Rectal smooth muscle tissue (tissue), 1 donor: ENCODE measurements around the gene CAMSAP1.

Experiments used
- H3K27ac ChIP-seq: one replicate; pipeline ENCODE4 v1.7.0; 2013; ENCODE audit warnings: low read depth, low read length, inconsistent platforms
- H3K27me3 ChIP-seq: one replicate; pipeline ENCODE4 v1.7.0; 2013; ENCODE audit warnings: low read length; ENCODE audit not compliant: control insufficient read depth, insufficient read depth
- H3K36me3 ChIP-seq: one replicate; pipeline ENCODE4 v1.7.0; 2013; ENCODE audit warnings: low read length; ENCODE audit not compliant: control insufficient read depth, insufficient read depth
- H3K4me1 ChIP-seq: one replicate; pipeline ENCODE4 v1.7.0; 2013; ENCODE audit warnings: low read length; ENCODE audit not compliant: control insufficient read depth, insufficient read depth
- H3K4me3 ChIP-seq: one replicate; pipeline ENCODE4 v1.7.0; 2013; ENCODE audit warnings: low read length
- H3K9ac ChIP-seq: one replicate; pipeline ENCODE4 v1.7.0; 2013; ENCODE audit warnings: low read length

Gene CAMSAP1

DNA sequence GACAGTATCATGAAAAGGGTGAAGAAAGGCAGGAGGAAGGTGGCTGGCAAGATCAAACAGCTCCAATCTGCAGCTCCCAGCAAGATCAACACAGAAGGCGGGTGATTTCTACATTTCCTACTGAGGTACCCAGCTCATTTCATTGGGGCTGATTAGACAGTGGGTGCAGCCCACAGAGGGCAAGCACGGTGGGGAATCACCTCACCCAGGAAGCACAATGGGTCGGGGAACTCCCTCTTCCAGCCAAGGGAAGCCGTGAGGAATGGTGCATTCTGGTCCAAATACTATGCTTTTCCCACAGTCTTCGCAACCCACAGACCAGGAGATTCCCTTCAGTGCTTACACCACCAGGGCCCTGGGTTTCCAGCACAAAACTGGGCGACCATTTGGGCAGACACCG lies 66.8 kb downstream of the CAMSAP1 start:
- Histone ChIP-seq H3K4me3 (no peak overlapping the region), H3K9ac (no peak overlapping the region), H3K27me3 (no peaks in the 10 kb centered on the region), H3K36me3 (no peaks in the 10 kb centered on the region), H3K4me1 (no peaks in the 10 kb centered on the region), H3K27ac (no peak overlapping the region)

DNA sequence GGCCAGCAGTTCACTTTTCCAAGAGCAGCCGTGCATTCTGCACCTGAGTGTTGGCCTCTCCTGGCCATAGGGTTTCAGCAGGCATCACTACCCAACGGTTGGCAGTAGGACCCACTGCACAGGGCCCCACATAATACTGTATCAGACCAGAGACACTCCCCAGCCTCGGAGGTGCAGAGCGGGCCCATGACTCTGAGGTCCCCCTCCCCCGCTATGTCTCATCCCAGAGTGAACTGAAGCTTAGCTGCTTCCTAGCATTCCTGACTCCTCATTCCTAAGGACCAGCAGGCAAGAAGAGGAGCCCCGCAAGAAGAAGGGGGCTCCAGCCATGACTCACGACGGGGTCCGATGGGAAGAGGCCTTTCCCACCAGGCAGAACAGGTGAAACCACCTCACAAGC lies 67.2 kb downstream of the CAMSAP1 start:
- Histone ChIP-seq H3K27me3 (no peaks in the 10 kb centered on the region), H3K36me3 (no peaks in the 10 kb centered on the region), H3K9ac (no peak overlapping the region), H3K4me3 (no peak overlapping the region), H3K27ac (no peak overlapping the region), H3K4me1 (no peaks in the 10 kb centered on the region)

DNA sequence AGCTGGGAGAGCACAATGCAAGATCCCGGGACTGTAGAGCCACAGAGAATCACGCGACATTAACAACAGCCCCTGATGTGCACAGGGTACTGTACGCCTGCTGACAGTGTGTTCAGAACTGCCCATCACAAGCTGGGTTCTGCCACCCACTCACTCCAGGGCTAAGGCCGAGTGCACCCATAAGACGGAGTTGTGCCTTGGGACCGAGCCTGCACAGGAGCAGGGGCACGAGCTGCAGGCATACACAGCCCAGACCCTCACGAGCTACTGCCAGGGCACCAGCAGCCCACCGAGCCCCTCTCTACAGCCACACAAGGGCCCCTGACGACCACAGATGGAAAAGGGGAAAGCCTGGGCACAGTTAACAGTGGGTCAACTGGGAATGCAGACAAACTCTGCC lies 67.8 kb downstream of the CAMSAP1 start:
- no peak overlapping the region for H3K27ac ChIP-seq
- no peak overlapping the region for H3K9ac ChIP-seq
- no peaks in the 10 kb centered on the region for H3K27me3 ChIP-seq
- no peaks in the 10 kb centered on the region for H3K4me1 ChIP-seq
- no peaks in the 10 kb centered on the region for H3K36me3 ChIP-seq
- H3K4me3 ChIP-seq = no peak overlapping the region

DNA sequence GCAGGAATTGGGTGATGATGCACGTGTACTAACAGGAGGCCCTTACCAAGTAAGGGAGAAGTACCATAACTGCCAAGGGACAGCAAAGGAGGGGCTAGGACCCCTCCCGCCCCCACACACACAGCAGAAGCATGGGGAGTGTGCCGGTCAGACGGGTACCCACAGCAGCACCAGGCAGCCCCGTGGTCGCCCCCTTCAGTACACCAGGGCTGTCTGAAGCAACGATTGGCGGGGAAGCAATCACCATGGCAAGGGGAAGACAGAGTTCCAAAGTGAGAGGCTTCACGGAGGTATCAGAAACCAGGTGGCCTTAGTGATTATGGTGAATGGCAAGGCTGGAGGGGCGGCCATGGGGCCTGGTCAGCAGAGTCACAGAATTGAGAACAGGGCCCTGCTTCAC lies 72.2 kb downstream of the CAMSAP1 start:
- no peaks in the 10 kb centered on the region for H3K36me3 ChIP-seq

DNA sequence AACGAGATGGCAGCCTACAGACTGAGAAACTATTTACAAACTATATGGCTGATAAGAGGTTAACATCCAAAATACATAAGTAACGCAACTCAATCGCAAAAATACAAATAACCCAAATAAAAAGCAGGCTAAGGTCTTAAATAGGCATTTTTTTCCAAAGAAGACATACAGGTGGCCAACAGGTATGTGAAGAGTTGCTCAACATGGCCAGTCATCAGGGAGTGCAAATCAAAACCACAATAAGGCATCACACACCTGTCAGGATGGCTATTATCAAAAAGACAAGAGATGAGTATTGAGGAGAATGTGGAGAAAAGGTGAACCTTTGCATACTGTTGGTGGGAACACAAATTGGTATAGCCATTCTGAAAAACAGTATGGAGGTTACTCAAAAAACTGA lies 73.5 kb downstream of the CAMSAP1 start:
- Histone ChIP-seq H3K9ac (no peak overlapping the region), H3K27ac (no peak overlapping the region), H3K4me1 (no peaks in the 10 kb centered on the region), H3K4me3 (no peak overlapping the region), H3K27me3 (no peaks in the 10 kb centered on the region), H3K36me3 (no peaks in the 10 kb centered on the region)

More for the DNA sequence above, 72.2 kb downstream of the CAMSAP1 start:
- Histone ChIP-seq H3K9ac (no peak overlapping the region), H3K27ac (no peak overlapping the region), H3K27me3 (no peaks in the 10 kb centered on the region), H3K4me1 (no peaks in the 10 kb centered on the region), H3K4me3 (no peak overlapping the region)

DNA sequence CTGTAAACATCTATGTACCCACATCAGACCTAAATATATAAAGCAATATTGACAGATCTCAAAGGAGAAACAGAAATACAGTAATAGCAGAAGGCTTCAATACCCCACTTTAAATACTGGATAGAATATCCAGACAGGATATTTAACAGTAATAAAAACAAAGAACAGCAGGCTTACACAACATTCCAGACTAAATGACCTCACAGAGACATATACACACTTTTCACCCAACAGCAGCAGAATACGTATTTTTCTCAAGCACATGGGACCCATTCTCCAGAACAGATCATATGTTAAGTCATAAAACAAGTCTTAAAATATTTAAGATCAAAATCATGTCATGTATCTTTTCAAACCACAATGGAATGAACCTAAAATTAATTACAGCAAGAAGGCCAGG lies 76.8 kb downstream of the CAMSAP1 start:
- no peak overlapping the region for H3K4me3 ChIP-seq
- no peak overlapping the region for H3K9ac ChIP-seq
- no peaks in the 10 kb centered on the region for H3K27me3 ChIP-seq
- H3K36me3 ChIP-seq = peaks cover 3% of the 10 kb centered on the region
- no peaks in the 10 kb centered on the region for H3K4me1 ChIP-seq
- no peak overlapping the region for H3K27ac ChIP-seq

DNA sequence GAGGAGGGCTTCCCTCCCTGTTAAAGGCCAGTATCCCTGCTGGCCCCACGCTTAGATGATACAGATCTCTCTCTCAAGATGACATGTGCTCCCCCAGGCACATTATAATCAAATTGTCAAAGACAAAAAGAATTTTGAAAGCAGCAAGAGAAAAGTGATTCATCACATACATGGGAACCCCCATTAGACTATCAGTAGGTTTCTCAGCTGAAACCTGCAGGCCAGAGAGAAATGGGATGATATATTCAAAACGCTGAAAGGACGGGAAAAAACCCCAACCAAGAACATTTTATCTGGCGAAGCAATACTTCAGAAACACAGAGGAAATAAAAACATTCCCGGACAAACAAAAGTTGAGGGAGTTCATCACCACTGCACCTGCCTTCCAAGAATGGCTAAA lies 78.7 kb downstream of the CAMSAP1 start:
- H3K27me3 ChIP-seq = no peaks in the 10 kb centered on the region
- no peak overlapping the region for H3K9ac ChIP-seq
- H3K4me1 ChIP-seq = no peaks in the 10 kb centered on the region
- H3K36me3 ChIP-seq = peaks cover 5% of the 10 kb centered on the region
- H3K27ac ChIP-seq = no peak overlapping the region
- no peak overlapping the region for H3K4me3 ChIP-seq

DNA sequence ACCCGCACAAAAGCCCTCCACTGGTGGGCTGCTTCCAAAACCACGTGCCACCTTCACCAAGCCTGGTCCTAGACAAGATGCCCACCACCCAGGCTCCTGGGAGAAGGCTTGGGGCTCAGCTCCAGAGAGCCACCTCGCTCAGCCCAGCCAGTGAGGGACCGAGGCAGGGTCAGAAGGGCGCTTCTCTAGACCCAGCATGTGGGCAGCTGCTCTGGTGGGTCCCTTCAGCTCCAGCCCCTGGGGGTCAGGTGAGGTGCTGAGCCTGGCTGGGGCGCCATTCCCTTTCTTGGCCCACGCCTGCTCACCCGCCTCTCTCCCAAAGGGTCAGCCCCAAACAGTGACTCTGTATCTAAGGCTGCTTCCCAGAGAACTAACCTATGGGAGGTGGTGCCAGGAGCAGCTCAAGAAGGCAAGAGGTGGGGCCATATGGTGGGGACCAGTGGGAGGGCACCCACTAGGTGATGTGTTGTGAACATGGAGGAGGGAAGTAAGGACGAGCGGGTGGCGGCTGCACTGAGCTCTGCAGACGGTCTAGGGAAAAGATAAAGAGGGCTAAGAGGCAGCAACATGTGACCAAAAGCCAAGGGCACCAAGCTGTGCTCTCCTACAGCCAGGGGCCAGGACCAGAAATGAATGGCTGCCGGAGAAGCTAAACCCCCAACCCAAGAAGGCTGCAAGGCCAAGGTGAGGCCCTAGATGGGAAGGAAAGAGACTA lies 79.3 kb downstream of the CAMSAP1 start:
- no peaks in the 10 kb centered on the region for H3K27me3 ChIP-seq
- no peak overlapping the region for H3K4me3 ChIP-seq
- H3K9ac ChIP-seq = no peak overlapping the region
- H3K4me1 ChIP-seq = no peaks in the 10 kb centered on the region
- no peak overlapping the region for H3K27ac ChIP-seq
- peaks cover 9% of the 10 kb centered on the region for H3K36me3 ChIP-seq

DNA sequence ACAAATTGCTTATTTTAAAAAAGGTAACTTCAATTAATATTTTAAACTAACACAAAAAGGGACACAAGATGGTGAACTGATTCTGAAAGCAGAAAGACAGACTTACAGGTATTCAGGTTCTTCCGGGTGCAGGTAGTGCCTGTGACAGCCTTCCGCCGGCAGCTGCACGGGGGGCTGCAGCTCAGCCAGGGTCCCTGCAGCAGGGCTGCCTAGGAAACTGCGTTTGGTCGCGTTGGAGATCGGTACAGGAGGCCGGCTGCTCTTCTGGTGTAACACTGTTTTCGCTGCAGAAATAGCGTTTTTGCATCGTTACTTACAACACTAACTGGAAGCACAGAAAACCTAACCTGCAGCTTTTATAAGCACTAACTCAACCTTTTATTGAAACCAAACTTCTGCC lies 80.0 kb downstream of the CAMSAP1 start:
- H3K36me3 ChIP-seq = peaks cover 11% of the 10 kb centered on the region
- no peaks in the 10 kb centered on the region for H3K4me1 ChIP-seq
- H3K27me3 ChIP-seq = no peaks in the 10 kb centered on the region
- no peak overlapping the region for H3K27ac ChIP-seq
- no peak overlapping the region for H3K9ac ChIP-seq
- H3K4me3 ChIP-seq = no peak overlapping the region

DNA sequence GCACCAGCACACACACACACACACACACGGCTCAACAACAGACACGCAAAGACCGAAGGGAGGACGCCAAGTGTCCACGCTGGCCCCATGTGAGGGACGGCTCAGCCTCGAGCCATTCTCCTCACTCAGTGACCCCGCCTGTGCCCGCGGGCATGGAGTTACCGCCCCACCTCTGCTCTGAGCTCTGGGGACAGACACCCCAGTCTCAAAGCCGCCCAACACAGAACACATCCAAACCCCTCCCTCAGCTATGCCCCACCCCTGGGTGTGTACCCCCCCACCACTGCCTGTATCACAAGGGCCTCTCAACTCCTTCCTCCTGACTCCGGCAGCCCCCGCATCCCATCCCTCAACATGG lies 81.2 kb downstream of the CAMSAP1 start:
- Histone ChIP-seq H3K9ac (no peak overlapping the region), H3K27ac (no peak overlapping the region), H3K4me3 (no peak overlapping the region), H3K36me3 (peaks cover 14% of the 10 kb centered on the region), H3K27me3 (no peaks in the 10 kb centered on the region), H3K4me1 (no peaks in the 10 kb centered on the region)

DNA sequence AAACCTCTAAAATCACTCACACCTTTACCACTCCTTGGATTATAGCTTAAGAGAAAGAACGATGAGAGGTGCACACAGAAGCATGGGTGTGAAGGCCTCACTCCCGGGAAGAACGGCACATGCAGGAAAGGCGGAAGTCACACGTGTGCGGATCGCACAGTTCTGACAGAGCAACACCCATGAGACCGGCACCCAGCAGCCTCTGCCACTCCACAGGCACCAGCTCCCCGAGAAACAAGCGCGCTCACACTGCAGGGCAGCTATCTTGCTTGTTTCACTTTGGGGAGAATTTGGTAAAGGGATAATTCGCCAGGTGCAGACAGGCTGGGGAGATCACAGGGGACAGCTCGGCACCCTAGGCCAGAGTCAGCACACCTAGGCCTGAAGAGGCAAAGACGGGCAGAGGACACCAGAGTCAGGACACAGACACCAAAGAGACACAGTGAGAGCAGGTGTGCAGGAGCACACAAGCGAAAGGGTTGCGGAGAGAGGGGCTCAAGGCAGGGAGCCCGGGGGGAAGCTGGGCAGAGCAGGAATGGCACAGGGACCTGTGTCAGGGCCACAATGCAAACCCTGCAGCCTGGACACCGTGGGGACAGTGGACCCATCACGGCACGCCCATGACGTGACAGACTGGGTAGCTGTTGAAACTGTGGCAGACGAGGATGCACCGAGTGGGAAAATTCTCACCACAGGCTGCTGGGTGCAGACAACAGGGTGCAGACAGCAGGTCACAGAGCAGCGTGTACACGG lies 81.7 kb downstream of the CAMSAP1 start:
- Histone ChIP-seq H3K4me1 (no peaks in the 10 kb centered on the region), H3K27me3 (no peaks in the 10 kb centered on the region), H3K4me3 (no peak overlapping the region), H3K27ac (no peak overlapping the region), H3K9ac (no peak overlapping the region), H3K36me3 (peaks cover 15% of the 10 kb centered on the region)

DNA sequence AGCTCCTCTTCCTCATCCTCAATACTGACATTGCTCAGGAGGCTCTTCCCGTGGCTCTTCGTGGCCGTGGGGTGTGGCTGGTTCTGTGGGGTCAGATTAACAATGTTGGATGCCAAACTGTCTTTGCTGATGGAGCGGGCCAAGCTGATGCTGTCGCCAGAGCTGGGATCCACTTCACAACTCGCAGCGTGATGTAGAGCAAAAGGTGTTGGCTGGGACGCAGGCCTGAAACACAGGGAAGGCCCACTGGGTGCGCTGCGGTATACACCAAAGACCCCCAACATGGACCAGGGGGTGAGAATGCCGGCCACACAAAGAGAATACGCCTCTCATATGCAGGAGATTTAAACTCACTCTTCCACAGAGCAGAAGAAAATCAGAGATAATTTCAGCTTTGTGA lies 84.3 kb downstream of the CAMSAP1 start:
- Histone ChIP-seq H3K36me3 (peaks cover 24% of the 10 kb centered on the region), H3K4me3 (no peak overlapping the region), H3K27ac (no peak overlapping the region)

DNA sequence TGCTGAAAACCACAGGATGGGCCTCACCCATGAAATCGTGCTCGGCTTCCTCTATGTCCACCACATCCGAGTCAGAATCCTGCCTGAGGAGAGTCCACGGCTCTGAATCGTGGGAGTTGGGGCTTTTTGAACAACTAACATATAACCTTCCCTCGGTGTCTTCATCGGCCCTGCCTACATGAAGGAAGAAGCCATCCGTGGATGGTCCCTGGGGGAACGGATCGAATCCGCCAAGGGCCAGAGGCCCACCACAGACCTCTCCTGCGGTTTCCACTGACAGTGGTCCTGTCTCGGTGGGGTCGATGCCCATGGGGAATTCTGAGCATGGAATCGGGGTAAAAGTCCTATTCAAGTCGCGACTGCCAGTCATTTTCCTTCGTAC lies 85.0 kb downstream of the CAMSAP1 start:
- Histone ChIP-seq H3K9ac (no peak overlapping the region), H3K4me1 (no peaks in the 10 kb centered on the region), H3K27me3 (no peaks in the 10 kb centered on the region), H3K36me3 (peaks cover 31% of the 10 kb centered on the region), H3K27ac (no peak overlapping the region), H3K4me3 (no peak overlapping the region)

More for the DNA sequence above, 84.3 kb downstream of the CAMSAP1 start:
- Histone ChIP-seq H3K9ac (no peak overlapping the region), H3K27me3 (no peaks in the 10 kb centered on the region), H3K4me1 (no peaks in the 10 kb centered on the region)
